ENCODE data around the gene PHF2.

PHF2 gene

DNA sequence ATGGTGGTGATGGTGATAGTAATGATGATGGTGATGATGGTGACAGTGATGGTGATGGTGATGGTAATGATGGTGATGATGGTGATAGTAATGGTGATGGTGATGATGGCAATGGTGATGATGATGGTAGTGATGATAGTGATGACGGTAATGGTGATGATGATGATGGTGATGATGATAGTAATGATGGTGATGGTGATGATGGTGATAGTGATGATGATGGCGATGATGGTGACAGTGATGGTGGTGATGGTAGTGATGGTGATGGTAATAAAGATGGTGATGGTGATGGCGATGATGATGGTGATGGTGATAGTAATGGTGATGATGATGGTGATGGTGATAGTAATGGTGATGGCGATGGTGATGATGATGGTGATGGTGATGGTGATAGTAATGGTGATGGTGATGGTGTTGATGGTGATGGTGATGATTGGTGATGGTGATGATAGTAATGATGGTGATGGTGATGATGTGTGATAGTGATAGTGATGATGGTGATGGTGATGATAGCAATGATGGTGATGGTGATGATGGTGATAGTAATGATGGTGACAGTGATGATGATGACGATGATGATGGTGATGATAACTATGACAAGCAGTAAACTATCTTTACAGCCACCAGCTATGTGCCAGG, 38.6 kb downstream of the PHF2 start:
- Histone ChIP-seq H3K36me3 (ENCODE audit: control insufficient read depth, insufficient read depth, low read length) (no peaks in the 10 kb centered on the region), H3K9me3 (ENCODE audit: control insufficient read depth, low read length) (no peaks in the 10 kb centered on the region), H3K9ac (ENCODE audit: low read length) (no peak overlapping the region), H3K27me3 (ENCODE audit: control insufficient read depth, insufficient read depth, low read length) (no peaks in the 10 kb centered on the region), H3K4me3 (ENCODE audit: low read length) (no peak overlapping the region), H3K4me1 (ENCODE audit: control insufficient read depth, insufficient read depth, low read length) (no peaks in the 10 kb centered on the region)

DNA sequence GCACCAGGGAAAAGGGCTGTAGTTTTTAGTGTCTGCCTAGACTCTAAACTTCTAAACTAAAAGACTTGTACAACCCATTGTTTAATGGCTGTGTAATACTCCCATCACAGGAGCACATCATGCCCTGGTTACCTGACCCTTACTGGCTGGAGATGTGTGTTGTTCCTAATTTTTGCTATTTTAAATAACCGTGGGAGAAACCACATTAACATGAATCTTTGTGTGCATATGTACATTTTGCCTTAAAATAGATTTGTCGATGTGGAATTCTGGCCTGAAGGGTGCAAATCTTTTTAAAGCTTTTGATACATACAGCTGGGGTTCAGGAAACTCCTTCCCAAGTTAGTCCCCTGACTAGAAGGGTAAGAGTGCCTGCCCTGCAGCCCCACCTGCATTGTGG, 39.7 kb downstream of the PHF2 start:
- Histone ChIP-seq H3K4me1 (ENCODE audit: control insufficient read depth, insufficient read depth, low read length) (peaks cover under 1% of the 10 kb centered on the region), H3K27me3 (ENCODE audit: control insufficient read depth, insufficient read depth, low read length) (no peaks in the 10 kb centered on the region), H3K4me3 (ENCODE audit: low read length) (no peak overlapping the region), H3K9ac (ENCODE audit: low read length) (no peak overlapping the region), H3K36me3 (ENCODE audit: control insufficient read depth, insufficient read depth, low read length) (no peaks in the 10 kb centered on the region), H3K9me3 (ENCODE audit: control insufficient read depth, low read length) (no peaks in the 10 kb centered on the region)

DNA sequence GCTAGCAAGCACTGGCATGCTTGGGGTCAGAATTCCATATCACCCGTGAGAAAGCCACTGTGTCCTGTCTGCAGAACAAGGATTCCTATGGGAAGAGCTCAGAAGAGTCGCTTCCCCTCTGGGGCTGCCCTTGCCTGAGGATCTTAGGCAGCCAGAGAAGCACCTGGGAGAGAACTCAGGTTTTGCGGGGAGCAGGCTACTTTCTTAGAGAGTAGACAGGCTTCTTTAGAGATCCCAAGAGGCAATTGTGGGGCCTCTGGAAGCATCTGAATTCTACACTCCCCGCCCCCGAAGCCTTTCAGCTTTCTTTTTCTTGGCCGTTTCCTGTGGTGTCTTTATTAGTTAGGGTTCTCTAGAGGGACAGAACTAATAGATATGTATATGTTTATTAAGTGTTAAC, 40.9 kb downstream of the PHF2 start:
- no peak overlapping the region for H3K9ac ChIP-seq (ENCODE audit: low read length)
- H3K4me3 ChIP-seq (ENCODE audit: low read length) = no peak overlapping the region
- no peaks in the 10 kb centered on the region for H3K27me3 ChIP-seq (ENCODE audit: control insufficient read depth, insufficient read depth, low read length)
- H3K9me3 ChIP-seq (ENCODE audit: control insufficient read depth, low read length) = no peaks in the 10 kb centered on the region
- no peaks in the 10 kb centered on the region for H3K36me3 ChIP-seq (ENCODE audit: control insufficient read depth, insufficient read depth, low read length)
- peaks cover 12% of the 10 kb centered on the region for H3K4me1 ChIP-seq (ENCODE audit: control insufficient read depth, insufficient read depth, low read length)

DNA sequence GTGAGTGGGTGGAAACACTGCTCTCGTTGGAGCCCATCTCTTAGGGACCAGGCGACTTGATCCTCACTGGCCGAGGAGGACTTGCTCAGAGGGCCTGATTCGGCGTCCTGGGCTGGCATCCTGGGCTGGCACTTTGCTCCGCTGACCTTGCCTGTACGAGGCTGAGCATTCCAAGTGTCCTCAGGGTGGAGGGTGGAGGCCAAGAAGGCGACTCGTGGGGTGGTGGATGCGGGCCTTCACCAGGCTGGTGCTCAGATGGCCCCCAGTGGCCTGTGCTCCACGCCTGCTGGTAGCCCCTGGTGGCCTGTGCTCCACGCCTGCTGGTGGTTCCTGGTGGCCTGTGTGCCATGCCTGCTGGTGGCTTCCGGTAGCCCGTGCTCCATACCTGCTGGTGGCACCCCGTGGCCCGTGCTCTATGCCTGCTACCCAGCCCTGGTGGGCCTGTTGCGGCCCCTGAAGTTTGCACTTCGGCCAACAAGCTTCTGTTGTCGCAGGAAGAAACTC, 42.9 kb downstream of the PHF2 start:
- H3K27me3 ChIP-seq (ENCODE audit: control insufficient read depth, insufficient read depth, low read length) = no peaks in the 10 kb centered on the region
- H3K9ac ChIP-seq (ENCODE audit: low read length) = no peak overlapping the region
- peaks cover 12% of the 10 kb centered on the region for H3K4me1 ChIP-seq (ENCODE audit: control insufficient read depth, insufficient read depth, low read length)
- no peaks in the 10 kb centered on the region for H3K9me3 ChIP-seq (ENCODE audit: control insufficient read depth, low read length)
- no peak overlapping the region for H3K4me3 ChIP-seq (ENCODE audit: low read length)
- H3K36me3 ChIP-seq (ENCODE audit: control insufficient read depth, insufficient read depth, low read length) = no peaks in the 10 kb centered on the region

DNA sequence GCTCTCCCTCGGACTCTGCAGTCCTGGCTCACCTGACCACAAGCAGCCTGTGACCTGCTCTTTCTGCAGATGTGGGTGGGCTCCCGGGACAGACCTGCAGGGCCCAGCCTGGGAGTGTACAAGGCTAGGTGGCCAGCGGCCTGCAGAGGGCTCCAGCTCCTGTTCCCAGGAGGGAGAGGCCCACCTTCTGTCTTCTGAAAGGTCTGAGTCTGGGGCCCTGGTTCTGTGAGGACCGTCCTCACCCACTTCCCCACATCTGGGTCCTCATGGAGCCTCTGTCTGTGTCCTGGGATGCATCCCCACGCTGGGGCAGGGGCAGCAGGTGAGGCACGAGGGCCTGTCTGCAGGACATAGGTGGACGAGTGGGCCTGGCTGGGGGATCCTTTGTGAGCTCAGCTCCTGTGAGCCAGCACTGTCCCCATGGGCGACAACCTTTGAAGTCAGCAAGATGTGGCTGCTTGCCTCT, 43.7 kb downstream of the PHF2 start:
- Histone ChIP-seq H3K9ac (ENCODE audit: low read length) (no peak overlapping the region), H3K27me3 (ENCODE audit: control insufficient read depth, insufficient read depth, low read length) (no peaks in the 10 kb centered on the region), H3K36me3 (ENCODE audit: control insufficient read depth, insufficient read depth, low read length) (no peaks in the 10 kb centered on the region), H3K9me3 (ENCODE audit: control insufficient read depth, low read length) (no peaks in the 10 kb centered on the region), H3K4me1 (ENCODE audit: control insufficient read depth, insufficient read depth, low read length) (peaks cover 12% of the 10 kb centered on the region), H3K4me3 (ENCODE audit: low read length) (no peak overlapping the region)

DNA sequence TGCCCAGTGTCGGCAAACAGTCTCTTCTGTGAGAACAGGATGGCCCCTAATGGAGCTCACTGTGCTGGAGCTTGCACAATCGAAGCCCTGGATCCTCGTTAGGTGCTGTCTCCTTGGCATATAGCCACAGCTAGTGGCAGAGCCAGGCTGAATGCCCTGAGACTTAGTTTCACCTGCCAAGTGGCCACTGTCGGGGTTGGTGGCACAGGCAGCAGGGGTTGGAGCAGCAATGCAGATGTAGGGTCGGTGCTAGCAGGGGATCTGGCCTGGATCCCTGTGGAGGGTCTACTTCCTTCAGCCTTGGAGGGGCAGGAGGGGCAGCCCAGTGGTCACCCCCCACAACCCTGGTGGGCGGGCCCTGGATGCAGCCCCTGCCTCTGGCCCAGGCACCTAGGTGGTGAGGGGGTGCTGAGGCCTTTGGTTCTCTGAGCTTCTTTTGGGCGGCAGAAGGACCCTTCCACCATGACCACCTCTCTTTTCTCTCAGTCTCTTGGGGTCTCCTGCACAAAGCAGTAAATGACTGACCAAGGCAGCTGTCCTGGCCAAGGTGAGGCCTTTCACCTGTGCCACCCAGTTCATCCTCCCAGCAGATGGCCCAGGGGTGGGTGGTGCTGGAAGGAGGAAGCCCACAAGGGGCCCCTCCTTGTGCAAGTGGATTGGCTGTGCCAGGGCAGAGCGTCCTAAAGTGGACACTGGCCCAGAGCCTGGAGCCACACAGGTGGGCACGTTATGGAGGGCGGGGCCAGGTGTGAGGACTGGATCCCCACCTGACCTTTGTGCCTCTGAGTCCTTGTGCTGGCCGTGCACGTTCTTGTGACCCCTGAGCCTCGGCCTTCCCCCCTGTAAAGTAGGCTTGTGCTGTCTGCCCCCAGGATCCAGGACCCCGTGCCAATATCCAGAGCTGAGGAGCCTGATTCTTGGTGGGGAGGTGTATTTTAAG, 44.8 kb downstream of the PHF2 start:
- Histone ChIP-seq H3K4me1 (ENCODE audit: control insufficient read depth, insufficient read depth, low read length) (peaks cover 12% of the 10 kb centered on the region), H3K27me3 (ENCODE audit: control insufficient read depth, insufficient read depth, low read length) (no peaks in the 10 kb centered on the region), H3K36me3 (ENCODE audit: control insufficient read depth, insufficient read depth, low read length) (no peaks in the 10 kb centered on the region), H3K9ac (ENCODE audit: low read length) (no peak overlapping the region), H3K4me3 (ENCODE audit: low read length) (no peak overlapping the region), H3K9me3 (ENCODE audit: control insufficient read depth, low read length) (no peaks in the 10 kb centered on the region)

DNA sequence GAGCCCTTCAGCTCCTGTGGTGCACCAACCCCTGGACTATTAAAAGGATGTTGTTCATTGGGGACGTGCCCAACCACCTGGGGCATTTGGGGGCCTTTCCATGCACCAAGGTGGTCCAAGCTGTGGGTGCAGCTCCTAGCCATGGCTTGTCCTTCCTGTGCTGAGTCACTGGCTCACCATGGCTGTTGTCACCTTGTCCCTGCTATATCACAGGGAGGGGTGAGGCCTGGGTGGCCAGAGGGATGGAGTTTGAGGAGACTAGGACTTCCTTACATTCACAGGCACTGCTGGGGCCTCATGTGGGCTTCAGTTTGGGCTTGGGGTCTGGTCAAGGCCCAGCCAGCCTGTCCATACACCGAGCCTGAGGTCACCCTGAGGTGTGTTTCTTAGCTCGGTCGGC, 45.5 kb downstream of the PHF2 start:
- H3K36me3 ChIP-seq (ENCODE audit: control insufficient read depth, insufficient read depth, low read length) = no peaks in the 10 kb centered on the region
- H3K9me3 ChIP-seq (ENCODE audit: control insufficient read depth, low read length) = no peaks in the 10 kb centered on the region
- peaks cover 12% of the 10 kb centered on the region for H3K4me1 ChIP-seq (ENCODE audit: control insufficient read depth, insufficient read depth, low read length)
- H3K9ac ChIP-seq (ENCODE audit: low read length) = no peak overlapping the region
- H3K27me3 ChIP-seq (ENCODE audit: control insufficient read depth, insufficient read depth, low read length) = no peaks in the 10 kb centered on the region
- H3K4me3 ChIP-seq (ENCODE audit: low read length) = no peak overlapping the region

DNA sequence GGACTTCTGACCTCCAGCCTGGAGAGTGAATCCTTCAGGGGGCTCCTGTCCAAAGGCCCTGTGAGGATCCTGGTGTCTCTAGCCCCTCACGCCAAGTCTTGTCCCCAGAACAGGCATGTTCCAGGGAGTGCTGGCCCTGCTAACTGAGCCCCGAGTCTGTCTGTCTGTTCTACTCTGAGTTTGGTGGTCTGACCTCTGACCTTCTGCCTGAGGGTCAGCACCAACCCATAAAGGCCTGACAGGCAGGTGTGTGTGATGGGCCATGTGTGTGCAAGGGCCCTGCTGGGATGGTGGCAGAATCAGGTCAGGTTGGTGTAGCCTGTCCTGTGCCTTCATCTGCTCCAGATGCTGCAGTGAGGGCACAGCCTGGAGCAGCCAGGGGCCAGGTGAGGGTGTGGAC, 46.3 kb downstream of the PHF2 start:
- no peaks in the 10 kb centered on the region for H3K9me3 ChIP-seq (ENCODE audit: control insufficient read depth, low read length)

DNA sequence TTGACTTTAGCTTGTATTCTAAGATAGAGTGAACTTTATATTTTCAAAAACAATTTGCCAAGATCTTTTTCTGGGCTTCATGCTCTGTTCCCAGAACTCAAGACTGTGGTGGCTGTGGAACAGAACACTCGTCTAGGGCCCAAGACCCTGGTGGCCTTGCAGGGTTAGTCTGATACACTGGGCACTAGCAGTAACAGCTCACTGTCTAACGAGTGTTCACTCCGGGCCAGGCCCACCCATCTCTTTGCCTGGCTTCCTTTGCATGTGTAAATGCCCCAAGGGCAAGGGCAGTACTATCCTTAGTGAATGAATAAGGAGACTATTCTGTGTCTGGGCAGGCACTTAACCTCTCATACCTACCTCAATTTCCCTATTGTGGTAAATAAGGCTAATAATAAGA, 47.4 kb downstream of the PHF2 start:
- no peaks in the 10 kb centered on the region for H3K9me3 ChIP-seq (ENCODE audit: control insufficient read depth, low read length)
- H3K9ac ChIP-seq (ENCODE audit: low read length) = no peak overlapping the region
- no peak overlapping the region for H3K4me3 ChIP-seq (ENCODE audit: low read length)
- H3K4me1 ChIP-seq (ENCODE audit: control insufficient read depth, insufficient read depth, low read length) = peaks cover 12% of the 10 kb centered on the region
- no peaks in the 10 kb centered on the region for H3K27me3 ChIP-seq (ENCODE audit: control insufficient read depth, insufficient read depth, low read length)
- H3K36me3 ChIP-seq (ENCODE audit: control insufficient read depth, insufficient read depth, low read length) = no peaks in the 10 kb centered on the region

More for the DNA sequence above, 46.3 kb downstream of the PHF2 start:
- Histone ChIP-seq H3K9ac (ENCODE audit: low read length) (no peak overlapping the region), H3K36me3 (ENCODE audit: control insufficient read depth, insufficient read depth, low read length) (no peaks in the 10 kb centered on the region), H3K4me1 (ENCODE audit: control insufficient read depth, insufficient read depth, low read length) (peaks cover 12% of the 10 kb centered on the region), H3K27me3 (ENCODE audit: control insufficient read depth, insufficient read depth, low read length) (no peaks in the 10 kb centered on the region), H3K4me3 (ENCODE audit: low read length) (no peak overlapping the region)

DNA sequence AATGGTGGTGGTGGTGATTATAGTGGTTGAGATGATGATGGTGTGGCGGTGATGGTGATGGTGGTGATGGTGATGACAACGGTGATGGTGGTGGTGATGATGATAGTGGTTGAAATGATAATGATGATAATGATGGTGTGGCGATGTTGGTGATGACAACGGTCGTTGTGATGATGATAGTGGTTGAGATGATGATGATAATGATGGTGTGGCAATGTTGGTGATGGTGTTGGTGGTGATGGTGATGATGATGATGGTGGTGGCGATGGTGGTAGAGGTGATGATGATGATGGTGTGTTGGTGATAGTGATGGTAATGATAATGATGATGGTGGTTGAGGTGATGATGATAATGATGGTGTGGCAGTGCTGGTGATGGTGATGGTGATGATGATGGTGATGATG, 48.0 kb downstream of the PHF2 start:
- Histone ChIP-seq H3K27me3 (ENCODE audit: control insufficient read depth, insufficient read depth, low read length) (no peaks in the 10 kb centered on the region), H3K9ac (ENCODE audit: low read length) (no peak overlapping the region), H3K9me3 (ENCODE audit: control insufficient read depth, low read length) (no peaks in the 10 kb centered on the region), H3K36me3 (ENCODE audit: control insufficient read depth, insufficient read depth, low read length) (no peaks in the 10 kb centered on the region), H3K4me3 (ENCODE audit: low read length) (no peak overlapping the region), H3K4me1 (ENCODE audit: control insufficient read depth, insufficient read depth, low read length) (peaks cover 12% of the 10 kb centered on the region)

DNA sequence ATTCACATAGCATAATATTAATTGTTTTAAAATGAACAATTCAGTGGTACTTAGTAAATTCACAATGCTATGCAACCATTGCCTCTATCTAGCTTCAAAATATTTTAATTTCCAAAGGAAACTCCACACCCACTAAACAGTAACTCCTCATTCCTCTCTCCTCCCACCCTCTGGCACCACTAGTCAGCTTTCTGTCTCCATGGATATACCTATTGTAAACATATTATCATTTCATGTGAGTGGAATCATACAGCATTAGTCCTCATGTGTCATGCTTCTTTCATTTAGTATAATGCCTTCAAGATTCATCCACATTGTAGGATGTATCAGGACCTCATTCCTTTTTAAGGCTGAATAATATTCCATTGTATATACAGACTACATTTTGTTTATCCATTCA, 48.6 kb downstream of the PHF2 start:
- no peaks in the 10 kb centered on the region for H3K9me3 ChIP-seq (ENCODE audit: control insufficient read depth, low read length)

DNA sequence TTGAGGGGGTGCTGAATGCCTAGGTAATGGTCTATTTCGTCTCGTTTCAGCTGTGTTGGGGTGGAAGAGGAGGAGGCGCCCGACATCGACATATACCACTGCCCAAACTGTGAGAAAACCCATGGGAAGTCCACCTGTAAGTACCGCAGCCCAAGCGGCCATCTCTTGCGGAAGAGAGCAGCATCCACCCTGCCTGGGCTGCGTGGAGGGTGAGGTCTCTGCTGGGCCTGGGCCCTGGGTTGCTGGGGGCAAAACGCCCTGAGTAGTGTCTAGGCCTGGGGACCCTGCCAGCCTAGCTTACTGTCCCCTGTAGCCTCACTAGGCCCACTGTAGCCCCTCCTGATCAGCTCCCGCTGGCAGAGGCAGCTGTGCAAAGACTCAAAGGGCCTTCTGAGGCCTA, 53.5 kb downstream of the PHF2 start:
- no peak overlapping the region for H3K4me3 ChIP-seq (ENCODE audit: low read length)
- no peaks in the 10 kb centered on the region for H3K4me1 ChIP-seq (ENCODE audit: control insufficient read depth, insufficient read depth, low read length)
- H3K36me3 ChIP-seq (ENCODE audit: control insufficient read depth, insufficient read depth, low read length) = peaks cover 7% of the 10 kb centered on the region
- H3K9me3 ChIP-seq (ENCODE audit: control insufficient read depth, low read length) = no peaks in the 10 kb centered on the region
- no peak overlapping the region for H3K9ac ChIP-seq (ENCODE audit: low read length)
- no peaks in the 10 kb centered on the region for H3K27me3 ChIP-seq (ENCODE audit: control insufficient read depth, insufficient read depth, low read length)

More for the DNA sequence above, 48.6 kb downstream of the PHF2 start:
- Histone ChIP-seq H3K36me3 (ENCODE audit: control insufficient read depth, insufficient read depth, low read length) (no peaks in the 10 kb centered on the region), H3K9ac (ENCODE audit: low read length) (no peak overlapping the region), H3K4me1 (ENCODE audit: control insufficient read depth, insufficient read depth, low read length) (peaks cover 12% of the 10 kb centered on the region), H3K4me3 (ENCODE audit: low read length) (no peak overlapping the region), H3K27me3 (ENCODE audit: control insufficient read depth, insufficient read depth, low read length) (no peaks in the 10 kb centered on the region)
